ENCODE measurements around the gene PLEKHM3.

DNA sequence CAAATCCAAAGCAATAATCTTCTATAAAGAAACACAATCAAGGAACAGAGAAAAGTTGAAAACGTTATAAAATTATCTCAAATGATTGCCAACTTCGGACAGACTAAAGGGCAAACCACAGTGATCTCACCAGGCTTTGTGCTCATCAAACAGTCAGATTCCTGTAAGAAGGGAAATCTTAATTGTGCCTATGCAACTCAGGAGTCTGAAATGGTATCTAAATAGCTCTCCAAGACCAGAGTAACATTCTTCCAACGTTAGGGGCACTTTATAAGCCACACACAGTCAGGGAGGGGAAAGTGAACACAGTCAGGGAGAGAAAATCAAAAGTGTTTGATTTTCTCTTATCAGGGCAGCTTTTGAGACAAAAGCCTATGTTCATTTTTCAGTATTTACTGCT, 29.4 kb downstream of the PLEKHM3 start:
- TF ChIP-seq, protein P1, sequence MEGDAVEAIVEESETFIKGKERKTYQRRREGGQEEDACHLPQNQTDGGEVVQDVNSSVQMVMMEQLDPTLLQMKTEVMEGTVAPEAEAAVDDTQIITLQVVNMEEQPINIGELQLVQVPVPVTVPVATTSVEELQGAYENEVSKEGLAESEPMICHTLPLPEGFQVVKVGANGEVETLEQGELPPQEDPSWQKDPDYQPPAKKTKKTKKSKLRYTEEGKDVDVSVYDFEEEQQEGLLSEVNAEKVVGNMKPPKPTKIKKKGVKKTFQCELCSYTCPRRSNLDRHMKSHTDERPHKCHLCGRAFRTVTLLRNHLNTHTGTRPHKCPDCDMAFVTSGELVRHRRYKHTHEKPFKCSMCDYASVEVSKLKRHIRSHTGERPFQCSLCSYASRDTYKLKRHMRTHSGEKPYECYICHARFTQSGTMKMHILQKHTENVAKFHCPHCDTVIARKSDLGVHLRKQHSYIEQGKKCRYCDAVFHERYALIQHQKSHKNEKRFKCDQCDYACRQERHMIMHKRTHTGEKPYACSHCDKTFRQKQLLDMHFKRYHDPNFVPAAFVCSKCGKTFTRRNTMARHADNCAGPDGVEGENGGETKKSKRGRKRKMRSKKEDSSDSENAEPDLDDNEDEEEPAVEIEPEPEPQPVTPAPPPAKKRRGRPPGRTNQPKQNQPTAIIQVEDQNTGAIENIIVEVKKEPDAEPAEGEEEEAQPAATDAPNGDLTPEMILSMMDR (IDR thresholded peaks at IDR 0.05) = no peak
- no peak for TF ChIP-seq POLR2A (IDR thresholded peaks at IDR 0.05)
